Common myeloid progenitor, CD34-positive (primary cell): Measurements from ENCODE around the gene CD6.

Source experiments
- CTCF ChIA-PET: fragments of 350-600 bp; sonication (Branson Sonifier 250); formaldehyde crosslinking; loops from one replicate; lab custom pipeline; 2021; ENCODE audit warnings: antibody characterized with exemption; lab: Charles Lee
- POLR2A ChIA-PET: fragments of 350-600 bp; sonication (Branson Sonifier 250); formaldehyde crosslinking; loops from one replicate; lab custom pipeline; 2021; ENCODE audit warnings: antibody characterized with exemption; lab: Charles Lee
- DNase-seq, 3 donors: peaks; one replicate each; pipeline versions ENCODE4 v3.0.0 to v3.0.0-alpha.2; 2013
- H3K27ac ChIP-seq, 2 experiments: 1 replicate in 1 of 2; 2 replicates in 1 of 2; pipeline ENCODE4 v1.7.0; 2013; ENCODE audit warnings: inconsistent platforms in 2 of 2, low read length in 2 of 2, mild to moderate bottlenecking in 2 of 2, low read depth in 1 of 2, moderate library complexity in 1 of 2; ENCODE audit not compliant: severe bottlenecking in 2 of 2, insufficient read depth in 1 of 2, poor library complexity in 1 of 2
- H3K27me3 ChIP-seq, 5 experiments: replicated peaks in 2 of 5; 1 replicate in 3 of 5; 2 replicates in 2 of 5; pipeline versions ENCODE4 v1.6.1 to v1.7.0; 2013; ENCODE audit warnings: low read length in 4 of 5, mild to moderate bottlenecking in 2 of 5, moderate library complexity in 2 of 5, inconsistent platforms in 1 of 5; ENCODE audit not compliant: insufficient read depth in 5 of 5, control insufficient read depth in 4 of 5
- H3K36me3 ChIP-seq, 4 experiments: 1 replicate in 2 of 4; 2 replicates in 2 of 4; pipeline versions ENCODE4 v1.6.1 to v1.7.0; 2013; ENCODE audit warnings: low read length in 3 of 4, control low read depth in 1 of 4, mild to moderate bottlenecking in 1 of 4; ENCODE audit not compliant: control insufficient read depth in 4 of 4, insufficient read depth in 4 of 4
- H3K4me1 ChIP-seq, 4 experiments: 1 replicate in 3 of 4; 2 replicates in 1 of 4; pipeline versions ENCODE4 v1.6.1 to v1.7.1; 2013; ENCODE audit warnings: low read length in 3 of 4, mild to moderate bottlenecking in 3 of 4, control low read depth in 1 of 4, inconsistent platforms in 1 of 4, moderate library complexity in 1 of 4; ENCODE audit not compliant: control insufficient read depth in 4 of 4, insufficient read depth in 4 of 4; ENCODE audit errors: control extremely low read depth in 1 of 4
- H3K4me3 ChIP-seq, 7 experiments: 1 replicate in 4 of 7; 2 replicates in 3 of 7; pipeline versions ENCODE4 v1.5.1 to v1.7.0; 2013; ENCODE audit warnings: mild to moderate bottlenecking in 7 of 7, low read length in 6 of 7, moderate library complexity in 6 of 7, inconsistent platforms in 2 of 7, low read depth in 2 of 7, control low read depth in 1 of 7; ENCODE audit not compliant: insufficient read depth in 4 of 7, control insufficient read depth in 1 of 7; ENCODE audit errors: extremely low read depth in 1 of 7
- H3K9me3 ChIP-seq, 5 experiments: 1 replicate in 4 of 5; 2 replicates in 1 of 5; pipeline versions ENCODE4 v1.6.1 to v1.7.1; 2013; ENCODE audit warnings: low read length in 4 of 5, mild to moderate bottlenecking in 2 of 5, inconsistent platforms in 1 of 5, low read depth in 1 of 5, moderate library complexity in 1 of 5; ENCODE audit not compliant: control insufficient read depth in 4 of 5, insufficient read depth in 2 of 5; ENCODE audit errors: control extremely low read depth in 1 of 5
- WGBS: methylation state at CpG from one replicate; pipeline ENCODE4 v1.1.5; 2013; ENCODE audit not compliant: insufficient coverage; 5-methylcytosine and 5-hydroxymethylcytosine counted together

CD6 gene

GRCh38 chr11:60934790-60935605 is 36.5 kb upstream of the CD6 start:
- POLR2A ChIA-PET = interaction anchor here (0.5 kb wide), 1 partner anchor 439 kb away, joined by 5 read pairs; no protein-coding TSS in a partner anchor
- Histone ChIP-seq H3K27me3 (peaks cover 0 to 9% (median 5%) of the 10 kb centered on the region in 5 experiments), H3K9me3 (no peaks in the 10 kb centered on the region), H3K36me3 (no peaks in the 10 kb centered on the region), H3K27ac (no peak overlapping the region), H3K4me1 (no peaks in the 10 kb centered on the region), H3K4me3 (no peak overlapping the region)
- 94% methylated on average over 19 of the region's 21 CpGs for WGBS
- CTCF ChIA-PET = interaction anchor here (0.9 kb wide), 1 partner anchor 47 kb away, joined by 4 read pairs; no protein-coding TSS in a partner anchor
- DNase-seq = no peak

- Histone ChIP-seq H3K4me1 (no peaks in the 10 kb centered on the region), H3K27ac (no peak overlapping the region), H3K27me3 (peaks cover 0 to 10% (median 2%) of the 10 kb centered on the region in 5 experiments), H3K36me3 (no peaks in the 10 kb centered on the region), H3K4me3 (no peak overlapping the region), H3K9me3 (no peaks in the 10 kb centered on the region)
- POLR2A ChIA-PET = interaction anchor here (0.5 kb wide), 1 partner anchor 438 kb away, joined by 5 read pairs; no protein-coding TSS in a partner anchor
- no peak for DNase-seq
- CTCF ChIA-PET = interaction anchor here (1.2 kb wide), 1 partner anchor 20 kb away, joined by 3 read pairs; no protein-coding TSS in a partner anchor
- WGBS = 93% methylated on average over 19 of the region's 27 CpGs
These were observed 35.6 kb upstream of the CD6 start for GRCh38 chr11:60935676-60936442.

- no peak overlapping the region for H3K4me3 ChIP-seq
- H3K9me3 ChIP-seq = peaks cover 0 to 2% (median 0%) of the 10 kb centered on the region in 5 experiments
- H3K4me1 ChIP-seq = no peaks in the 10 kb centered on the region
- 95% methylated on average over 11 of the region's 18 CpGs for WGBS
- CTCF ChIA-PET = interaction anchor here (1.2 kb wide), 1 partner anchor 21 kb away, joined by 3 read pairs; no protein-coding TSS in a partner anchor
- H3K27ac ChIP-seq = no peak overlapping the region
- no peak for DNase-seq
- H3K27me3 ChIP-seq = peaks cover 0 to 10% (median 2%) of the 10 kb centered on the region in 5 experiments
- POLR2A ChIA-PET = no interaction called here
- no peaks in the 10 kb centered on the region for H3K36me3 ChIP-seq
These were observed 34.9 kb upstream of the CD6 start for GRCh38 chr11:60936467-60937143.

GRCh38 chr11:60937144-60937527 is 34.3 kb upstream of the CD6 start:
- H3K27me3 ChIP-seq = peaks cover 0 to 10% (median 2%) of the 10 kb centered on the region in 5 experiments
- H3K9me3 ChIP-seq = peaks cover 0 to 2% (median 0%) of the 10 kb centered on the region in 5 experiments
- ChIA-PET POLR2A (no interaction called here), CTCF (interaction anchor here (1.2 kb wide), 1 partner anchor 21 kb away, joined by 3 read pairs; no protein-coding TSS in a partner anchor)
- H3K4me1 ChIP-seq = no peaks in the 10 kb centered on the region
- no peak overlapping the region for H3K4me3 ChIP-seq
- H3K36me3 ChIP-seq = no peaks in the 10 kb centered on the region
- no peak overlapping the region for H3K27ac ChIP-seq
- no peak for DNase-seq
- WGBS = 94% methylated on average over 12 of the region's 12 CpGs

GRCh38 chr11:60937811-60938210 is 33.7 kb upstream of the CD6 start:
- ChIA-PET POLR2A (no interaction called here), CTCF (no interaction called here)
- H3K27ac ChIP-seq = no peak overlapping the region
- no peaks in the 10 kb centered on the region for H3K36me3 ChIP-seq
- H3K4me1 ChIP-seq = no peaks in the 10 kb centered on the region
- no peak for DNase-seq
- H3K4me3 ChIP-seq = no peak overlapping the region
- H3K9me3 ChIP-seq = peaks cover 0 to 2% (median 0%) of the 10 kb centered on the region in 5 experiments
- WGBS = 100% methylated on average over 7 of the region's 8 CpGs
- peaks cover 0 to 10% (median 2%) of the 10 kb centered on the region in 5 experiments for H3K27me3 ChIP-seq

- Histone ChIP-seq H3K4me1 (no peaks in the 10 kb centered on the region), H3K4me3 (no peak overlapping the region), H3K27me3 (peaks cover 0 to 10% (median 2%) of the 10 kb centered on the region in 5 experiments), H3K9me3 (peaks cover 0 to 2% (median 0%) of the 10 kb centered on the region in 5 experiments), H3K27ac (no peak overlapping the region), H3K36me3 (no peaks in the 10 kb centered on the region)
- 99% methylated on average over 9 of the region's 9 CpGs for WGBS
- DNase-seq = no peak
- POLR2A ChIA-PET = no interaction called here
- CTCF ChIA-PET = no interaction called here
These were observed 33.0 kb upstream of the CD6 start for GRCh38 chr11:60938500-60938899.
